ENCODE measurements around the gene LRRC53.

LRRC53 gene

DNA sequence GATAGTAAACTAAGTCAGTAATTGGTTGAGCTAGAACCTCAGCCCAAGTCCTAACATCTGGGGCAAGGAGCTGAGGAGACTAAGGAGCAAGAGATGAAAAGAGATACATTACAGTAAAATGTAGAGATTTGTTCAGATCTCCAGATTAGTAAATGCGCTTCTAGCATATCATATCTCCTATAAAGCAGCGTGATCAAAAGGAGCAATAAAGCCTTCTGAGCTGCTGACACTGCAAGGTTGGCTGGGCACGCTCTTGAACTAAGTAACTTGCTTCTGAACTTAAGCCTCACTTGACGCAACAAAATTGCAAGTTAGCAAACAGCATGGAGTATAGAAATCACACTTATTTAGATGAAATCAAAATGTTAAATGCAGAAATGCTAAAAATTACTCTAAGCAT lies 80.9 kb downstream of the LRRC53 start:
- ChIA-PET POLR2A (ENCODE audit: low non-redundant PET) (no interaction called here), CTCF (no interaction called here)
- H3K27ac ChIP-seq, result no peak overlapping the region
- no peak for DNase-seq (ENCODE audit: low spot score)
- no peak for TF ChIP-seq CTCF (conservative IDR thresholded peaks at IDR 0.05; ENCODE audit: low read depth)

- POLR2A ChIA-PET (ENCODE audit: low non-redundant PET), result no interaction called here
- CTCF ChIA-PET, result no interaction called here
- no peak for TF ChIP-seq CTCF (conservative IDR thresholded peaks at IDR 0.05; ENCODE audit: low read depth)
- DNase-seq (ENCODE audit: low spot score), result no peak
- no peak overlapping the region for H3K27ac ChIP-seq
These were observed 82.0 kb downstream of the LRRC53 start for GRCh38 chr1:74430342-74430934.

GRCh38 chr1:74429580-74429979 lies 82.8 kb downstream of the LRRC53 start:
- POLR2A ChIA-PET (ENCODE audit: low non-redundant PET), result no interaction called here
- CTCF ChIA-PET, result no interaction called here
- no peak overlapping the region for H3K27ac ChIP-seq
- no peak for TF ChIP-seq CTCF (conservative IDR thresholded peaks at IDR 0.05; ENCODE audit: low read depth)
- DNase-seq (ENCODE audit: low spot score), result no peak

- DNase-seq (ENCODE audit: low spot score), result no peak
- ChIA-PET POLR2A (ENCODE audit: low non-redundant PET) (no interaction called here), CTCF (interaction anchor here (0.5 kb wide), 1 partner anchor 1815 kb away, joined by 3 read pairs; no protein-coding TSS in a partner anchor)
- TF ChIP-seq CTCF (conservative IDR thresholded peaks at IDR 0.05; ENCODE audit: low read depth), result no peak
- no peak overlapping the region for H3K27ac ChIP-seq
These were observed 84.7 kb downstream of the LRRC53 start for GRCh38 chr1:74427681-74428080.

DNA sequence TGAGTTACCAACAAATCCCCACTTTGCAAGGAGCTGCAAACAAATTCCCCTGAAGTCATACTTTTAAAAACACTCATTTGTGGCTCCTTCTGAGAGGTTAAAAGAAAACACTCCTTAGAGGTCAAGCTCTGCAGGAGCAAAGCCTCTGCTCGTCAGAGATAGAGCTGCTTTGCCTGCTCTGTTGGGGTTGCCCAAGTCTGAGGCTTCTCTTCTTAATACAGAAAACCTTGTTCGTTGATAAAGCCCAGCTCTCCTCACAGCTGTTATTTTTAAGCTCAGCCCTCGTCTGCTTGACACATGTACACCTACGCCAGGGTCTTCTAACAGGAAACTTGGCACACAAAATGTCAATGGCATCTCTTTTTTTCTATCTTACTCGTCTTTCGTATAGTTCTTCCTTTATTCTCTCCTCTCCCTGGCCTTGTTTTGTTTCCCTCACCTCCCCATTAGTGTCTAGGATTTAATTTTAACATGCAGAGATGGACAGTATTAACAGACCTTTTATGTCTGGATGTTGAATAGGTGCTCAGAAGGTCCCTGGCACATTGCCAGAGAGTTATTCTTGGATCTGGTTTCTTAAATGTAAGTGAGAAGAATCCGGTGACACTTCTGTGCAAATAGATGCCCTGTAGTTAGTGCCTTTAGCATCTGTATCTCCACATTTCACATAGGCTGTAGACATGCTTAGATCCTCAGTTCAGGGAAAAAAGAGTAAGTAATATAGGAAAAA lies 86.0 kb downstream of the LRRC53 start:
- ChIA-PET CTCF (interaction anchor here (0.5 kb wide), 1 partner anchor 147 kb away, joined by 8 read pairs; no protein-coding TSS in a partner anchor), POLR2A (ENCODE audit: low non-redundant PET) (no interaction called here)
- H3K27ac ChIP-seq, result no peak overlapping the region
- DNase-seq (ENCODE audit: low spot score), result no peak
- TF ChIP-seq CTCF (conservative IDR thresholded peaks at IDR 0.05; ENCODE audit: low read depth), result no peak

GRCh38 chr1:74425676-74426075 lies 86.7 kb downstream of the LRRC53 start:
- DNase-seq (ENCODE audit: low spot score), result no peak
- TF ChIP-seq CTCF (conservative IDR thresholded peaks at IDR 0.05; ENCODE audit: low read depth), result no peak
- ChIA-PET CTCF (interaction anchor here (0.5 kb wide), 1 partner anchor 148 kb away, joined by 8 read pairs; no protein-coding TSS in a partner anchor), POLR2A (ENCODE audit: low non-redundant PET) (no interaction called here)
- H3K27ac ChIP-seq, result no peak overlapping the region

Data from RWPE1 (cell line).